LNCaP clone FGC (cell line): ENCODE data around the gene KRT81.

Experiments
- DNase-seq: peaks from one replicate; pipeline ENCODE4 v3.0.0-alpha.2; 2011; ENCODE audit warnings: low read depth
- H3K4me3 ChIP-seq: 2 replicates; pipeline ENCODE4 v1.5.1; 2011; ENCODE audit warnings: mild to moderate bottlenecking, low read depth, low read length, control low read depth
- CTCF ChIP-seq: IDR thresholded peaks from 2 replicates; pipeline ENCODE4 v1.5.1; 2012; ENCODE audit warnings: mild to moderate bottlenecking; ENCODE audit not compliant: control insufficient read depth, insufficient read depth; ENCODE audit errors: extremely low read depth

Gene KRT81

GRCh38 chr12:52238916-52239646 lies 52.3 kb downstream of the KRT81 start:
- DNase-seq: no peak

GRCh38 chr12:52238207-52238840 lies 53.0 kb downstream of the KRT81 start:
- DNase-seq: no peak
- no peak overlapping the region for H3K4me3 ChIP-seq
- no peak for TF ChIP-seq CTCF

More at GRCh38 chr12:52238916-52239646, 52.3 kb downstream of the KRT81 start:
- no peak for TF ChIP-seq CTCF
- no peak overlapping the region for H3K4me3 ChIP-seq

- DNase-seq: no peak
- H3K4me3 ChIP-seq: no peak overlapping the region
- TF ChIP-seq CTCF: no peak
Measured at GRCh38 chr12:52236386-52237050, 54.8 kb downstream of the KRT81 start.
